Duodenal mucosa (tissue), 2 donors: Measurements from ENCODE around the gene SCAI.

ENCODE experiments used
- H3K27ac ChIP-seq: one replicate; pipeline ENCODE4 v1.7.0; 2013; ENCODE audit warnings: low read depth, low read length
- H3K27me3 ChIP-seq, 2 donors: one replicate each; pipeline ENCODE4 v1.7.0; 2013; ENCODE audit warnings: low read length in 2 of 2, control low read depth in 1 of 2; ENCODE audit not compliant: insufficient read depth in 2 of 2, control insufficient read depth in 1 of 2
- H3K36me3 ChIP-seq, 2 donors: one replicate each; pipeline ENCODE4 v1.7.0; 2013; ENCODE audit warnings: low read length in 2 of 2, control low read depth in 1 of 2; ENCODE audit not compliant: insufficient read depth in 2 of 2, control insufficient read depth in 1 of 2
- H3K4me1 ChIP-seq, 2 donors: one replicate each; pipeline ENCODE4 v1.7.0; 2013; ENCODE audit warnings: low read length in 2 of 2, control low read depth in 1 of 2; ENCODE audit not compliant: insufficient read depth in 2 of 2, control insufficient read depth in 1 of 2
- H3K4me3 ChIP-seq, 2 donors: one replicate each; pipeline ENCODE4 v1.7.0; 2013; ENCODE audit warnings: low read length in 2 of 2, low read depth in 1 of 2
- H3K9ac ChIP-seq, 2 donors: one replicate each; pipeline ENCODE4 v1.7.0; 2013; ENCODE audit warnings: low read length in 2 of 2, low read depth in 1 of 2
- H3K9me3 ChIP-seq, 2 donors: one replicate each; pipeline ENCODE4 v1.7.0; 2013; ENCODE audit warnings: low read length in 2 of 2, control low read depth in 1 of 2; ENCODE audit not compliant: control insufficient read depth in 1 of 2

The SCAI gene

GRCh38 chr9:124950050-124950718 lies 193.1 kb downstream of the SCAI start:
- Histone ChIP-seq H3K4me3 (no peak overlapping the region), H3K27ac (no peak overlapping the region)

GRCh38 chr9:124949387-124949786 lies 193.9 kb downstream of the SCAI start:
- H3K36me3 ChIP-seq = no peaks in the 10 kb centered on the region
- no peaks in the 10 kb centered on the region for H3K4me1 ChIP-seq
- no peak overlapping the region for H3K27ac ChIP-seq
- H3K9ac ChIP-seq = no peak overlapping the region
- no peak overlapping the region for H3K4me3 ChIP-seq
- no peaks in the 10 kb centered on the region for H3K9me3 ChIP-seq
- H3K27me3 ChIP-seq = no peaks in the 10 kb centered on the region

More at GRCh38 chr9:124950050-124950718, 193.1 kb downstream of the SCAI start:
- H3K36me3 ChIP-seq = no peaks in the 10 kb centered on the region
- H3K27me3 ChIP-seq = no peaks in the 10 kb centered on the region
- H3K9me3 ChIP-seq = no peaks in the 10 kb centered on the region
- no peak overlapping the region for H3K9ac ChIP-seq
- H3K4me1 ChIP-seq = no peaks in the 10 kb centered on the region

DNA sequence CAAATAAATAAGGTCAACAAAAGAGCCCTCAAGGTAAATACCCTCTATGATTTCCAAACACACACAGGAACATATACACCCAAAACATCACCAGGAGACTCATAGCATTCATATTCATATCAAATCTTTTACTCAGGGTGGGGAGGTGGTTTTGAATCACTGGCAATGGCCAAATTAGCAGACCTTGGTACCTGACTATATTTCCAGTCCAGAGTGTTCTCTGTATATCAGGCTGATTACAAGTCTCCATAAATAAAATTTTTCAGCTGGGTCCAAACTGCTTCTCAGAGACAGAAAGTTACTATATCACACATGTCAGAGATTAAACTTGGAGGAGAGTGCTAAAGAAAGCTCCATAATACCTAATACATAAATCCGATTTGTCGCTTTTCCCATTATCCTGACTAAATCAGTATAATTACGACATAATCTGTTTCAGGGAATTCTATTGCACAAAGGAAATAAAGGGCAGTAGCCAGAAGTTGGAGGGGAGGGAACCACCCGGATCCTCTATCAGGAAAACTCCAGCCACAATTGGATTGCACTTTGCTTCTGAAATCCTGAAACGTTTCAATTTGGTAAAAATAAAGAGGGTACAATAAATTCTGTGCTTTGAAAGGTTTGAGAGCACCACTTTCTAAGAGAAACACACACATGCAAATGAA lies 195.5 kb downstream of the SCAI start:
- H3K36me3 ChIP-seq = no peaks in the 10 kb centered on the region
- no peak overlapping the region for H3K9ac ChIP-seq
- H3K27ac ChIP-seq = no peak overlapping the region
- H3K9me3 ChIP-seq = no peaks in the 10 kb centered on the region
- no peaks in the 10 kb centered on the region for H3K27me3 ChIP-seq
- no peak overlapping the region for H3K4me3 ChIP-seq
- H3K4me1 ChIP-seq = no peaks in the 10 kb centered on the region

DNA sequence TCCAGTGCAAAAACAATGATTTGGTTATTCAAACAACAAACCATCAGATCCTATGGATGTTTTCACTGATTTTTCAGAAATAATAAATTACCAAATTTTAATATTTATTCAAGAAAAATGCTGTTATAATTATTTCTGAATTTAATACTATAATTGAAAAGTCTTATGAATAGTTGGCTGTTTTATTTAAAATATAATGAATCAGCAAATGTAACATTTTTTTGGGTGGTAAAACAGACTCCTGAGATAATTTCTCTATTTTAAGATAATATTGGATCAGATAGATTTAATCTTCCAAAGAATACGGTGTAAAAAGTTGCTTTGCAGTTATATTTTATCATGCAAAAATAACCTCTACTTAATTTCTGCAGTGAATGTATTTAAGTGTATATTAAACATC lies 197.2 kb downstream of the SCAI start:
- no peaks in the 10 kb centered on the region for H3K9me3 ChIP-seq
- no peak overlapping the region for H3K27ac ChIP-seq
- H3K4me3 ChIP-seq = no peak overlapping the region
- no peaks in the 10 kb centered on the region for H3K27me3 ChIP-seq
- no peaks in the 10 kb centered on the region for H3K36me3 ChIP-seq
- H3K4me1 ChIP-seq = peaks cover 5% of the 10 kb centered on the region in 2 donors
- no peak overlapping the region for H3K9ac ChIP-seq

DNA sequence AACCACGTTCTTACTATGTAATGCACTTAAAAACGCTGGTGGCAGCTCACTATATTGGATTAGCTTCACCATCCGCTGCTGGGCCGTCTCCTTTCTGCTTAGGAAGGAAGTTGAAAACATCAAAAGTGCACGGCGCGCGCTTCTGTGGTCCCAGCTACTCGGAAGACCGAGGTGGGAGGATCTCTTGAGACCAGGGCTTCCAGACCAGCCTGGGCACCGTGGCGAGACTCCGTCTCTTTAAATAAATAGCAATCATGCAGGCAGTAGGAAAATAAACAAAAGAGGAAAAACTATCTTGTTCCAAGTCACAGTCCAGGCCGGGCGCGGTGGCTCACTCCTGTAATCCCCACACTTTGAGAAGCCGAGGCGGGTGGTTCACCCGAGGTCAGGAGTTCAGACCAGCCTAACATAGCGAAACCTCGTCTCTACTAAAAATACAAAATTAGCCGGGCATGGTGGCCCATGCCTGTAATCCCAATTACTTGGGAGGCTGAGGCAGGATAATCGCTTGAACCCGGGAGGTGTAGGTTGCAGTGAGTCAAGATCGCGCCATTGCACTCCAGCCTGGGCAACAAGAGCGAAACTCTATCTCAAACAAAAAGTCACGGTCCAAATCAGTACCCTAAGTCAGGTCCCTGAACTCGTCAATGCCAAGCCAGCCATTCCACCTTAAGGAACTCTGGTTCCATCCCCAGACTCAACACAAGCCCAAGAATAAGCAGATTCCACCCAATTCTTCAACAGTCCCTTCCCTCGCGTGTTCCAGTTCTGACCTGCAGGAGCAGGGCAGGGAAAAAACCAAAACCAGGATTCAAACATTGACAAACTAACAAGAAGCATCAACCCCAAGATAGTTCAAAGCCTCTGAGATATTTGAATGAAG lies 201.4 kb downstream of the SCAI start:
- Histone ChIP-seq H3K36me3 (peaks cover 0 to 13% of the 10 kb centered on the region in 2 donors), H3K9ac (peak overlapping the region; percentile 98 to 99), H3K4me1 (peaks cover 10 to 14% of the 10 kb centered on the region in 2 donors), H3K27ac (peak overlapping the region; percentile 98), H3K27me3 (no peaks in the 10 kb centered on the region), H3K4me3 (peak overlapping the region; percentile 88 to 97), H3K9me3 (no peaks in the 10 kb centered on the region)

GRCh38 chr9:124940894-124941678 lies 202.2 kb downstream of the SCAI start, which contains the start of gene GOLGA1:
Gene GOLGA1 (minus strand): TSS chr9:124941083. CDS start chr9:124938711, 2,372 bp downstream.
- H3K27ac ChIP-seq = peak within 1 kb of the TSS; percentile 98
- peak within 1 kb of the TSS; percentile 98 to 99 for H3K9ac ChIP-seq
- H3K4me1 ChIP-seq = peaks cover 10 to 14% of the 10 kb centered on the region in 2 donors
- H3K9me3 ChIP-seq = no peaks in the 10 kb centered on the region
- H3K36me3 ChIP-seq = peaks cover 0 to 18% of the 10 kb centered on the region in 2 donors
- peak within 1 kb of the TSS; percentile 88 to 97 for H3K4me3 ChIP-seq
- no peaks in the 10 kb centered on the region for H3K27me3 ChIP-seq

GRCh38 chr9:124940521-124940893 lies 202.8 kb downstream of the SCAI start:
- Histone ChIP-seq H3K36me3 (peaks cover 3 to 22% of the 10 kb centered on the region in 2 donors), H3K9ac (peak overlapping the region; percentile 95 to 98), H3K27me3 (no peaks in the 10 kb centered on the region), H3K9me3 (no peaks in the 10 kb centered on the region), H3K27ac (peak overlapping the region; percentile 98), H3K4me1 (peaks cover 10 to 14% of the 10 kb centered on the region in 2 donors), H3K4me3 (peak overlapping the region; percentile 88 to 97)

DNA sequence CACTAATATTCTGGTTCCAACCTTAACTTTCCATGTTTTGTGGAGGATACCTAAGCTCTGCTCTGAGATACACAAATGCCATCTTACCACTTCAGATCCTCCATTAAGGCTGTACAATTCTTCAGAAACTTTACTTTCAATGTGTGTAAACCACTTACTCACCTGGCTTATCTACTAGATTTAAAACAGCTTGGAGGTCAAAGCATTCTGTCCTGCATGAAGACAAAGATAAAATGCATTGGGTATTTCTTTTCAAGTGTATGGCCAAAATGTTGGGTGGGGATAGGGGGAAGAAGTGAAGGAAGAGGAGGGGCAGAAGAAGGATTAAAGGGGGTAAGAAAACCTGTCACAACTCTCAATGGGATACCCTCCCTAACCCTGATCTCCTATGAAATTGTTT lies 203.4 kb downstream of the SCAI start:
- peaks cover 3 to 25% of the 10 kb centered on the region in 2 donors for H3K36me3 ChIP-seq
- H3K27ac ChIP-seq = no peak overlapping the region
- H3K27me3 ChIP-seq = no peaks in the 10 kb centered on the region
- peak overlapping the region; percentile 88 to 97 for H3K4me3 ChIP-seq
- H3K9ac ChIP-seq = peak overlapping the region; percentile 95 to 98
- peaks cover 10 to 14% of the 10 kb centered on the region in 2 donors for H3K4me1 ChIP-seq
- no peaks in the 10 kb centered on the region for H3K9me3 ChIP-seq

GRCh38 chr9:124934290-124934689 lies 209.0 kb downstream of the SCAI start:
- no peaks in the 10 kb centered on the region for H3K4me1 ChIP-seq
- peaks cover 17 to 52% of the 10 kb centered on the region in 2 donors for H3K36me3 ChIP-seq
- H3K4me3 ChIP-seq = no peak overlapping the region
- no peak overlapping the region for H3K27ac ChIP-seq
- no peaks in the 10 kb centered on the region for H3K9me3 ChIP-seq
- H3K27me3 ChIP-seq = no peaks in the 10 kb centered on the region
- no peak overlapping the region for H3K9ac ChIP-seq
